HCT116 (cell line): Measurements from ENCODE around the gene KLHDC9. TPM values are rescaled to one million over a fixed set of nuclear protein-coding genes. Genes with fewer than 3 reads are reported as not detected.

Source experiments
- ATAC-seq: fragments of 200-7000 bp; cut with Tn5 transposase; 2 replicates; pipeline ENCODE4 v1.9.1; 2020; ENCODE audit warnings: mild to moderate bottlenecking, moderate library complexity
- BruUV-seq: library from RNA; stranded (reverse); fragments of 400-500 nt; replicated peaks from 2 replicates; lab custom pipeline; 2021; lab: Mats Ljungman, UMichigan
- CTCF ChIA-PET: fragments of 300-600 bp; sonication (Branson Sonifier 250); formaldehyde crosslinking; loops from one replicate; lab custom pipeline; 2021; ENCODE audit warnings: antibody characterized with exemption; lab: Charles Lee
- POLR2A ChIA-PET: fragments of 300-600, 350-600 bp; sonication (Branson Sonifier 250); formaldehyde crosslinking; loops from one replicate; lab custom pipeline; 2021; ENCODE audit warnings: antibody characterized with exemption; lab: Charles Lee
- RAD21 ChIA-PET, 2 experiments: fragments of 300-600 bp; sonication (Branson Sonifier 250); formaldehyde crosslinking; loops; one replicate each; lab custom pipeline; 2023; ENCODE audit warnings: low total read pairs in 2 of 2; ENCODE audit not compliant: uncharacterized antibody in 2 of 2, unreplicated experiment in 2 of 2, low non-redundant PET in 1 of 2; lab: Charles Lee
- DNase-seq: peaks from one replicate; pipeline ENCODE4 v3.0.0-alpha.2; 2010; ENCODE audit warnings: low read depth, low spot score
- H2AFZ ChIP-seq: fragments of 200-600 bp; shearing (Covaris generic), sonication (generic); 2 replicates; pipeline ENCODE4 v1.6.1; 2017; ENCODE audit warnings: low read depth, mixed run types, mixed read lengths, antibody characterized with exemption, low read length; ENCODE audit not compliant: poor library complexity, severe bottlenecking
- H3K27ac ChIP-seq: 2 replicates; pipeline ENCODE4 v1.5.1; 2012; ENCODE audit warnings: low read depth, low read length
- H3K27me3 ChIP-seq: fragments of 200-600 bp; sonication (generic); 2 replicates; pipeline ENCODE4 v1.6.1; 2016; ENCODE audit warnings: mixed run types, low read length, mixed read lengths; ENCODE audit not compliant: insufficient read depth
- H3K36me3 ChIP-seq, 2 experiments: fragments of 200-500 bp in 1 of 2; fragments of 200-600 bp in 1 of 2; sonication (Bioruptor generic) in 1 of 2; sonication (generic) in 1 of 2; 2 replicates each; pipeline versions ENCODE4 v1.5.1 to v1.6.1; 2014 to 2016; ENCODE audit warnings: low read length in 2 of 2, inconsistent platforms in 1 of 2, mixed read lengths in 1 of 2, mixed run types in 1 of 2; ENCODE audit not compliant: insufficient read depth in 2 of 2, control insufficient read depth in 1 of 2
- H3K4me1 ChIP-seq, 2 experiments: fragments of 200-600 bp in 1 of 2; sonication (generic) in 1 of 2; 2 replicates each; pipeline versions ENCODE4 v1.5.1 to v1.6.1; 2012 to 2017; ENCODE audit warnings: low read length in 2 of 2, inconsistent platforms in 1 of 2, mild to moderate bottlenecking in 1 of 2, mixed read lengths in 1 of 2, mixed run types in 1 of 2, moderate library complexity in 1 of 2; ENCODE audit not compliant: insufficient read depth in 2 of 2, control insufficient read depth in 1 of 2
- H3K4me2 ChIP-seq: fragments of 200-600 bp; sonication (generic); 2 replicates; pipeline ENCODE4 v1.6.1; 2017; ENCODE audit warnings: mixed run types, low read length, mixed read lengths
- H3K4me3 ChIP-seq, 2 experiments: fragments of 200-600 bp in 1 of 2; sonication (generic) in 1 of 2; replicated peaks in 1 of 2; 2 replicates each; pipeline ENCODE4 v1.5.1; 2011 to 2016; ENCODE audit warnings: low read length in 2 of 2, control low read depth in 1 of 2, low read depth in 1 of 2, mild to moderate bottlenecking in 1 of 2, mixed read lengths in 1 of 2, mixed run types in 1 of 2
- H3K79me2 ChIP-seq: fragments of 200-600 bp; sonication (generic); 2 replicates; pipeline ENCODE4 v1.6.1; 2017; ENCODE audit warnings: mild to moderate bottlenecking, mixed run types, low read length, moderate library complexity, mixed read lengths; ENCODE audit not compliant: insufficient read depth
- H3K9ac ChIP-seq: fragments of 200-600 bp; sonication (generic); 2 replicates; pipeline ENCODE4 v1.6.1; 2016; ENCODE audit warnings: low read length, mixed read lengths
- H3K9me2 ChIP-seq: fragments of 200-600 bp; sonication (generic), shearing (Covaris generic); 2 replicates; pipeline ENCODE4 v1.6.1; 2017; ENCODE audit warnings: mixed run types, mild to moderate bottlenecking, moderate library complexity; ENCODE audit not compliant: insufficient read depth
- H3K9me3 ChIP-seq, 2 experiments: fragments of 200-500 bp in 1 of 2; fragments of 200-600 bp in 1 of 2; sonication (Bioruptor generic) in 1 of 2; sonication (generic) in 1 of 2; 2 replicates each; pipeline ENCODE4 v1.6.1; 2014 to 2017; ENCODE audit warnings: low read length in 2 of 2, mixed read lengths in 2 of 2, inconsistent platforms in 1 of 2, low read depth in 1 of 2, mild to moderate bottlenecking in 1 of 2, mixed run types in 1 of 2, moderate library complexity in 1 of 2; ENCODE audit not compliant: control insufficient read depth in 1 of 2, insufficient read depth in 1 of 2
- H4K20me1 ChIP-seq: fragments of 200-600 bp; sonication (generic), shearing (Covaris generic); 2 replicates; pipeline ENCODE4 v1.6.1; 2017; ENCODE audit warnings: mixed run types, mild to moderate bottlenecking, moderate library complexity; ENCODE audit not compliant: insufficient read depth
- CEBPB ChIP-seq: IDR thresholded peaks from 2 replicates; pipeline ENCODE4 v1.6.1; 2012; ENCODE audit warnings: low read depth
- CTCF ChIP-seq, 3 experiments: fragments of 200-600 bp in 1 of 3; sonication (generic) in 1 of 3; IDR thresholded peaks in 2 of 3; conservative IDR thresholded peaks in 1 of 3; 2 replicates each; pipeline ENCODE4 v1.5.1; 2012 to 2017; ENCODE audit warnings: low read depth in 2 of 3, low read length in 2 of 3, antibody characterized with exemption in 1 of 3, borderline replicate concordance in 1 of 3, control low read depth in 1 of 3, mild to moderate bottlenecking in 1 of 3, mixed read lengths in 1 of 3, mixed run types in 1 of 3, moderate library complexity in 1 of 3; ENCODE audit not compliant: insufficient read depth in 1 of 3
- ELF1 ChIP-seq: IDR thresholded peaks from 2 replicates; pipeline ENCODE4 v1.6.1; 2012; ENCODE audit warnings: low read depth, borderline replicate concordance
- FOSL1 ChIP-seq: IDR thresholded peaks from 2 replicates; pipeline ENCODE4 v1.6.1; 2012; ENCODE audit warnings: low read depth
- JUND ChIP-seq: IDR thresholded peaks from 2 replicates; pipeline ENCODE4 v1.6.1; 2012
- MAX ChIP-seq: IDR thresholded peaks from 2 replicates; pipeline ENCODE4 v1.6.1; 2012
- POLR2A ChIP-seq: IDR thresholded peaks from 2 replicates; pipeline ENCODE4 v1.7.0; 2011; ENCODE audit warnings: borderline replicate concordance; ENCODE audit not compliant: insufficient read depth, insufficient read length; ENCODE audit errors: extremely low read depth
- POLR2AphosphoS5 ChIP-seq: IDR thresholded peaks from 2 replicates; pipeline ENCODE4 v1.6.1; 2011; ENCODE audit warnings: mild to moderate bottlenecking, low read depth, low read length, moderate library complexity
- SIN3A ChIP-seq: IDR thresholded peaks from 2 replicates; pipeline ENCODE4 v1.6.1; 2012; ENCODE audit warnings: low read depth
- TCF7L2 ChIP-seq: IDR thresholded peaks from 2 replicates; pipeline ENCODE4 v1.7.0; 2011; ENCODE audit warnings: borderline replicate concordance, inconsistent platforms; ENCODE audit not compliant: insufficient read depth, insufficient read length; ENCODE audit errors: extremely low read depth
- YY1 ChIP-seq: IDR thresholded peaks from 2 replicates; pipeline ENCODE4 v1.6.1; 2011; ENCODE audit warnings: low read length, low read depth, moderate library complexity, mild to moderate bottlenecking; ENCODE audit not compliant: insufficient replicate concordance; ENCODE audit errors: extremely low read depth
- ZBTB33 ChIP-seq: IDR thresholded peaks from 2 replicates; pipeline ENCODE4 v1.6.1; 2011; ENCODE audit warnings: mild to moderate bottlenecking, low read length, moderate library complexity; ENCODE audit not compliant: insufficient replicate concordance; ENCODE audit errors: extremely low read depth
- ZFX ChIP-seq: fragments of 450-650 bp; IDR thresholded peaks from 2 replicates; pipeline ENCODE4 v1.6.1; 2017
- intact Hi-C: fragments of 100-400 bp; cut with micrococcal nuclease; formaldehyde crosslinking; loops from 2 replicates; pipeline ENCODE4 v1.10.0; 2022
- total RNA-seq: library from RNA; stranded (reverse); gene quantifications from one replicate; pipeline ENCODE4 v1.2.1, GENCODE V29; 2021; ENCODE audit not compliant: unreplicated experiment
- TF ChIP-seq, protein P1 (sequence below): IDR thresholded peaks from 2 replicates; pipeline ENCODE4 v1.6.1; 2012; ENCODE audit warnings: low read depth

The KLHDC9 gene
- total RNA-seq, 1 experiment from 2014 or later: 1.4 TPM

- ATAC-seq: no peak
- no peaks in the 10 kb centered on the region for H3K9me3 ChIP-seq
- no peak overlapping the region for H3K4me3 ChIP-seq
- H3K79me2 ChIP-seq: no peaks in the 10 kb centered on the region
- BruUV-seq: no TSS peak
- intact Hi-C loops: loop anchor here (10.0 kb wide), 1 partner anchor 421 kb away; no protein-coding TSS in a partner anchor
- ChIA-PET CTCF (no interaction called here), RAD21 (no interaction called here), POLR2A (no interaction called here)
- no peak overlapping the region for H2AFZ ChIP-seq
- H3K9me2 ChIP-seq: no peaks in the 10 kb centered on the region
- no peak overlapping the region for H3K9ac ChIP-seq
- no peaks in the 10 kb centered on the region for H3K36me3 ChIP-seq
- no peak for DNase-seq
- no peaks in the 10 kb centered on the region for H4K20me1 ChIP-seq
- no peaks in the 10 kb centered on the region for H3K27me3 ChIP-seq
- no peaks in the 10 kb centered on the region for H3K4me1 ChIP-seq
- TF ChIP-seq ZFX (no peak), CEBPB (no peak), CTCF (IDR thresholded peaks at IDR 0.05 in 2 of 3, conservative IDR thresholded peaks at IDR 0.05 in 1 of 3; ENCODE audit: borderline replicate concordance in 1 of 3, insufficient read depth in 1 of 3, low read depth in 2 of 3, low read length in 2 of 3) (no peak), JUND (no peak), SIN3A (no peak), ELF1 (no peak), ZBTB33 (no peak), YY1 (no peak), POLR2AphosphoS5 (no peak), FOSL1 (no peak), TCF7L2 (no peak), POLR2A (no peak), MAX (no peak)
- TF ChIP-seq, protein P1, sequence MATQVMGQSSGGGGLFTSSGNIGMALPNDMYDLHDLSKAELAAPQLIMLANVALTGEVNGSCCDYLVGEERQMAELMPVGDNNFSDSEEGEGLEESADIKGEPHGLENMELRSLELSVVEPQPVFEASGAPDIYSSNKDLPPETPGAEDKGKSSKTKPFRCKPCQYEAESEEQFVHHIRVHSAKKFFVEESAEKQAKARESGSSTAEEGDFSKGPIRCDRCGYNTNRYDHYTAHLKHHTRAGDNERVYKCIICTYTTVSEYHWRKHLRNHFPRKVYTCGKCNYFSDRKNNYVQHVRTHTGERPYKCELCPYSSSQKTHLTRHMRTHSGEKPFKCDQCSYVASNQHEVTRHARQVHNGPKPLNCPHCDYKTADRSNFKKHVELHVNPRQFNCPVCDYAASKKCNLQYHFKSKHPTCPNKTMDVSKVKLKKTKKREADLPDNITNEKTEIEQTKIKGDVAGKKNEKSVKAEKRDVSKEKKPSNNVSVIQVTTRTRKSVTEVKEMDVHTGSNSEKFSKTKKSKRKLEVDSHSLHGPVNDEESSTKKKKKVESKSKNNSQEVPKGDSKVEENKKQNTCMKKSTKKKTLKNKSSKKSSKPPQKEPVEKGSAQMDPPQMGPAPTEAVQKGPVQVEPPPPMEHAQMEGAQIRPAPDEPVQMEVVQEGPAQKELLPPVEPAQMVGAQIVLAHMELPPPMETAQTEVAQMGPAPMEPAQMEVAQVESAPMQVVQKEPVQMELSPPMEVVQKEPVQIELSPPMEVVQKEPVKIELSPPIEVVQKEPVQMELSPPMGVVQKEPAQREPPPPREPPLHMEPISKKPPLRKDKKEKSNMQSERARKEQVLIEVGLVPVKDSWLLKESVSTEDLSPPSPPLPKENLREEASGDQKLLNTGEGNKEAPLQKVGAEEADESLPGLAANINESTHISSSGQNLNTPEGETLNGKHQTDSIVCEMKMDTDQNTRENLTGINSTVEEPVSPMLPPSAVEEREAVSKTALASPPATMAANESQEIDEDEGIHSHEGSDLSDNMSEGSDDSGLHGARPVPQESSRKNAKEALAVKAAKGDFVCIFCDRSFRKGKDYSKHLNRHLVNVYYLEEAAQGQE: no peak
- H3K27ac ChIP-seq: no peak overlapping the region
- H3K4me2 ChIP-seq: no peak overlapping the region
These were observed 47.7 kb downstream of the KLHDC9 start for GRCh38 chr1:161145832-161146231.
